HCT116 (cell line): ENCODE data around the gene ZNF618. TPM values are rescaled to one million over a fixed set of nuclear protein-coding genes. Genes with fewer than 3 reads are reported as not detected.

Source experiments
- ATAC-seq: fragments of 200-7000 bp; cut with Tn5 transposase; 2 replicates; pipeline ENCODE4 v1.9.1; 2020; ENCODE audit warnings: mild to moderate bottlenecking, moderate library complexity
- BruUV-seq: library from RNA; stranded (reverse); fragments of 400-500 nt; replicated peaks from 2 replicates; lab custom pipeline; 2021; lab: Mats Ljungman, UMichigan
- CTCF ChIA-PET: fragments of 300-600 bp; sonication (Branson Sonifier 250); formaldehyde crosslinking; loops from one replicate; lab custom pipeline; 2021; ENCODE audit warnings: antibody characterized with exemption; lab: Charles Lee
- POLR2A ChIA-PET: fragments of 300-600, 350-600 bp; sonication (Branson Sonifier 250); formaldehyde crosslinking; loops from one replicate; lab custom pipeline; 2021; ENCODE audit warnings: antibody characterized with exemption; lab: Charles Lee
- RAD21 ChIA-PET, 2 experiments: fragments of 300-600 bp; sonication (Branson Sonifier 250); formaldehyde crosslinking; loops; one replicate each; lab custom pipeline; 2023; ENCODE audit warnings: low total read pairs in 2 of 2; ENCODE audit not compliant: uncharacterized antibody in 2 of 2, unreplicated experiment in 2 of 2, low non-redundant PET in 1 of 2; lab: Charles Lee
- DNase-seq: peaks from one replicate; pipeline ENCODE4 v3.0.0-alpha.2; 2010; ENCODE audit warnings: low read depth, low spot score
- H2AFZ ChIP-seq: fragments of 200-600 bp; shearing (Covaris generic), sonication (generic); 2 replicates; pipeline ENCODE4 v1.6.1; 2017; ENCODE audit warnings: low read depth, mixed run types, mixed read lengths, antibody characterized with exemption, low read length; ENCODE audit not compliant: poor library complexity, severe bottlenecking
- H3K27ac ChIP-seq: 2 replicates; pipeline ENCODE4 v1.5.1; 2012; ENCODE audit warnings: low read depth, low read length
- H3K27me3 ChIP-seq: fragments of 200-600 bp; sonication (generic); 2 replicates; pipeline ENCODE4 v1.6.1; 2016; ENCODE audit warnings: mixed run types, low read length, mixed read lengths; ENCODE audit not compliant: insufficient read depth
- H3K36me3 ChIP-seq, 2 experiments: fragments of 200-500 bp in 1 of 2; fragments of 200-600 bp in 1 of 2; sonication (Bioruptor generic) in 1 of 2; sonication (generic) in 1 of 2; 2 replicates each; pipeline versions ENCODE4 v1.5.1 to v1.6.1; 2014 to 2016; ENCODE audit warnings: low read length in 2 of 2, inconsistent platforms in 1 of 2, mixed read lengths in 1 of 2, mixed run types in 1 of 2; ENCODE audit not compliant: insufficient read depth in 2 of 2, control insufficient read depth in 1 of 2
- H3K4me1 ChIP-seq, 2 experiments: fragments of 200-600 bp in 1 of 2; sonication (generic) in 1 of 2; 2 replicates each; pipeline versions ENCODE4 v1.5.1 to v1.6.1; 2012 to 2017; ENCODE audit warnings: low read length in 2 of 2, inconsistent platforms in 1 of 2, mild to moderate bottlenecking in 1 of 2, mixed read lengths in 1 of 2, mixed run types in 1 of 2, moderate library complexity in 1 of 2; ENCODE audit not compliant: insufficient read depth in 2 of 2, control insufficient read depth in 1 of 2
- H3K4me2 ChIP-seq: fragments of 200-600 bp; sonication (generic); 2 replicates; pipeline ENCODE4 v1.6.1; 2017; ENCODE audit warnings: mixed run types, low read length, mixed read lengths
- H3K4me3 ChIP-seq, 2 experiments: fragments of 200-600 bp in 1 of 2; sonication (generic) in 1 of 2; replicated peaks in 1 of 2; 2 replicates each; pipeline ENCODE4 v1.5.1; 2011 to 2016; ENCODE audit warnings: low read length in 2 of 2, control low read depth in 1 of 2, low read depth in 1 of 2, mild to moderate bottlenecking in 1 of 2, mixed read lengths in 1 of 2, mixed run types in 1 of 2
- H3K79me2 ChIP-seq: fragments of 200-600 bp; sonication (generic); 2 replicates; pipeline ENCODE4 v1.6.1; 2017; ENCODE audit warnings: mild to moderate bottlenecking, mixed run types, low read length, moderate library complexity, mixed read lengths; ENCODE audit not compliant: insufficient read depth
- H3K9ac ChIP-seq: fragments of 200-600 bp; sonication (generic); 2 replicates; pipeline ENCODE4 v1.6.1; 2016; ENCODE audit warnings: low read length, mixed read lengths
- H3K9me2 ChIP-seq: fragments of 200-600 bp; sonication (generic), shearing (Covaris generic); 2 replicates; pipeline ENCODE4 v1.6.1; 2017; ENCODE audit warnings: mixed run types, mild to moderate bottlenecking, moderate library complexity; ENCODE audit not compliant: insufficient read depth
- H3K9me3 ChIP-seq, 2 experiments: fragments of 200-500 bp in 1 of 2; fragments of 200-600 bp in 1 of 2; sonication (Bioruptor generic) in 1 of 2; sonication (generic) in 1 of 2; 2 replicates each; pipeline ENCODE4 v1.6.1; 2014 to 2017; ENCODE audit warnings: low read length in 2 of 2, mixed read lengths in 2 of 2, inconsistent platforms in 1 of 2, low read depth in 1 of 2, mild to moderate bottlenecking in 1 of 2, mixed run types in 1 of 2, moderate library complexity in 1 of 2; ENCODE audit not compliant: control insufficient read depth in 1 of 2, insufficient read depth in 1 of 2
- H4K20me1 ChIP-seq: fragments of 200-600 bp; sonication (generic), shearing (Covaris generic); 2 replicates; pipeline ENCODE4 v1.6.1; 2017; ENCODE audit warnings: mixed run types, mild to moderate bottlenecking, moderate library complexity; ENCODE audit not compliant: insufficient read depth
- ATF3 ChIP-seq: IDR thresholded peaks from 2 replicates; pipeline ENCODE4 v1.6.1; 2012
- CBX3 ChIP-seq: IDR thresholded peaks from 2 replicates; pipeline ENCODE4 v1.6.1; 2012; ENCODE audit warnings: low read depth
- EGR1 ChIP-seq: IDR thresholded peaks from 2 replicates; pipeline ENCODE4 v1.6.1; 2012; ENCODE audit warnings: low read depth
- ELF1 ChIP-seq: IDR thresholded peaks from 2 replicates; pipeline ENCODE4 v1.6.1; 2012; ENCODE audit warnings: low read depth, borderline replicate concordance
- EZH2 ChIP-seq: fragments of 200-600 bp; sonication (generic); IDR thresholded peaks from 2 replicates; pipeline ENCODE4 v1.6.1; 2017; ENCODE audit warnings: antibody characterized with exemption, mixed run types
- JUND ChIP-seq: IDR thresholded peaks from 2 replicates; pipeline ENCODE4 v1.6.1; 2012
- RAD21 ChIP-seq: IDR thresholded peaks from 2 replicates; pipeline ENCODE4 v1.6.1; 2012; ENCODE audit warnings: low read depth, mild to moderate bottlenecking
- SP1 ChIP-seq: IDR thresholded peaks from 2 replicates; pipeline ENCODE4 v1.6.1; 2012; ENCODE audit warnings: low read depth
- SRF ChIP-seq: IDR thresholded peaks from 2 replicates; pipeline ENCODE4 v1.6.1; 2012; ENCODE audit warnings: low read depth
- YY1 ChIP-seq: IDR thresholded peaks from 2 replicates; pipeline ENCODE4 v1.6.1; 2011; ENCODE audit warnings: low read length, low read depth, moderate library complexity, mild to moderate bottlenecking; ENCODE audit not compliant: insufficient replicate concordance; ENCODE audit errors: extremely low read depth
- ZNF274 ChIP-seq: fragments of 200-500 bp; sonication (Bioruptor generic); IDR thresholded peaks from 2 replicates; pipeline ENCODE4 v1.6.1; 2014; ENCODE audit warnings: mild to moderate bottlenecking, low read depth, low read length, inconsistent platforms
- intact Hi-C: fragments of 100-400 bp; cut with micrococcal nuclease; formaldehyde crosslinking; loops from 2 replicates; pipeline ENCODE4 v1.10.0; 2022
- total RNA-seq: library from RNA; stranded (reverse); gene quantifications from one replicate; pipeline ENCODE4 v1.2.1, GENCODE V29; 2021; ENCODE audit not compliant: unreplicated experiment

ZNF618 gene
- total RNA-seq, 1 experiment from 2014 or later, result 13.5 TPM

DNA sequence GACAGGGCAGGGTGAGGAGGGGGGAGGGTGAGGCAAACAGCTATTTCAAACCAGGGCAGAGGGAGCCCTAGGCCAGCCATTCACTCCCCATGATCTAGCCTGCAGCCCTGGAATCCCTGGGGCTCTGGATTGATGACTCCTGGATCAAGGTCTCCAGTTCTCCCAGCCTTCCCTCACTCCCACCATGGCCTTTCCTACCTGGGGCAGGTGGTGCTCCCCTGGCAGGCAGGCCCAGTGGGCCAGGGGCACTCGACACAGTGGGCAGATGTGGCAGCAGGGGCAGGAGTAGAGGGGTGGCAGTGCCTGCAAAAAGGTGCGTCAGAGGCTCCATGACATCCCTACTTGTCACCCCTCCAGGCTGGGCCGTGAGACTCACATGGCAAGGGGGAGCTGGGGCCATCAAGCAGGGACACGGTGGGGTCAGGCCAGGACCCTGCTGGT lies 216.9 kb downstream of the ZNF618 start:
- RAD21 ChIA-PET, result no interaction called here
- no peak for DNase-seq
- POLR2A ChIA-PET, result no interaction called here
- no peaks in the 10 kb centered on the region for H3K27me3 ChIP-seq
- TF ChIP-seq JUND, result no peak
- TF ChIP-seq SRF, result no peak
- no peak for TF ChIP-seq EZH2
- TF ChIP-seq ATF3, result no peak
- no peak for TF ChIP-seq SP1
- no peak for TF ChIP-seq ELF1
- TF ChIP-seq YY1, result no peak
- TF ChIP-seq CBX3, result no peak
- TF ChIP-seq EGR1, result no peak
- no peak for TF ChIP-seq RAD21
- no peak for TF ChIP-seq ZNF274
- TF ChIP-seq, all 23 proteins: peak for 0
- H3K9me3 ChIP-seq, result no peaks in the 10 kb centered on the region
- no peaks in the 10 kb centered on the region for H4K20me1 ChIP-seq
- ATAC-seq, result no peak
- no peak overlapping the region for H3K4me2 ChIP-seq
- no peaks in the 10 kb centered on the region for H3K9me2 ChIP-seq
- no peaks in the 10 kb centered on the region for H3K79me2 ChIP-seq
- no TSS peak for BruUV-seq
- H2AFZ ChIP-seq, result no peak overlapping the region
- H3K27ac ChIP-seq, result no peak overlapping the region
- no peak overlapping the region for H3K9ac ChIP-seq
- H3K36me3 ChIP-seq, result no peaks in the 10 kb centered on the region
- peaks cover 0 to 8% of the 10 kb centered on the region in 2 experiments; a peak in 2 of 4 replicates for H3K4me1 ChIP-seq
- CTCF ChIA-PET, result interaction anchor here (1.9 kb wide), 1 partner anchor 11 kb away, joined by 9 read pairs; no protein-coding TSS in a partner anchor
- intact Hi-C loops, result no loop called here
- H3K4me3 ChIP-seq, result no peak overlapping the region
